IMR-90 (cell line): ENCODE results near the gene PAPSS1. TPM values are rescaled to one million over a fixed set of nuclear protein-coding genes. Genes with fewer than 3 reads are reported as not detected.
A peak's percentile ranks its signal among the peaks of the same experiment; 100 is the strongest.

ENCODE experiments used
- ATAC-seq: fragments of 200-7000 bp; cut with Tn5 transposase; 2 replicates; pipeline ENCODE4 v1.9.1; 2020; ENCODE audit warnings: low read depth, mild to moderate bottlenecking, moderate library complexity
- BruUV-seq: library from RNA; stranded (reverse); fragments of 400-500 nt; replicated peaks from 2 replicates; lab custom pipeline; 2021; lab: Mats Ljungman, UMichigan
- CTCF ChIA-PET: fragments of 300-600 bp; formaldehyde crosslinking; extraction: SDS; loops from one replicate; lab custom pipeline; 2021; ENCODE audit warnings: antibody characterized with exemption; lab: Yijun Ruan, JAX
- POLR2A ChIA-PET: fragments of 300-600 bp; sonication (Branson Sonifier 250); formaldehyde crosslinking; loops from one replicate; lab custom pipeline; 2022; ENCODE audit warnings: antibody characterized with exemption; ENCODE audit not compliant: unreplicated experiment; lab: Charles Lee
- DNase-seq: peaks from one replicate; pipeline ENCODE4 v3.0.0; 2013
- H2AFZ ChIP-seq: replicated peaks from 2 replicates; pipeline ENCODE3; 2013; ENCODE audit warnings: low read length, mild to moderate bottlenecking; ENCODE audit not compliant: poor library complexity
- H2AK5ac ChIP-seq: 2 replicates; pipeline ENCODE4 v1.6.1; 2013; ENCODE audit warnings: low read depth, low read length, inconsistent platforms
- H2AK9ac ChIP-seq: replicated peaks from 2 replicates; pipeline ENCODE3; 2013; ENCODE audit warnings: mild to moderate bottlenecking, low read depth, low read length, moderate library complexity; ENCODE audit not compliant: poor library complexity
- H2BK120ac ChIP-seq: 2 replicates; pipeline ENCODE4 v1.6.1; 2013; ENCODE audit warnings: low read depth, low read length, inconsistent platforms
- H2BK15ac ChIP-seq: 3 replicates; pipeline ENCODE4 v1.6.1; 2013; ENCODE audit warnings: low read depth, low read length, inconsistent platforms
- H2BK20ac ChIP-seq: 2 replicates; pipeline ENCODE4 v1.6.1; 2013; ENCODE audit warnings: low read depth, mild to moderate bottlenecking, inconsistent platforms, low read length, moderate library complexity
- H2BK5ac ChIP-seq: 2 replicates; pipeline ENCODE4 v1.6.1; 2013; ENCODE audit warnings: mild to moderate bottlenecking, low read depth, low read length, inconsistent platforms; ENCODE audit not compliant: poor library complexity, severe bottlenecking
- H3K14ac ChIP-seq: replicated peaks from 2 replicates; pipeline ENCODE4 v1.6.1; 2013; ENCODE audit warnings: low read depth, low read length, inconsistent platforms
- H3K18ac ChIP-seq: 2 replicates; pipeline ENCODE4 v1.6.1; 2013; ENCODE audit warnings: low read depth, low read length, control low read depth
- H3K23ac ChIP-seq: 2 replicates; pipeline ENCODE4 v1.6.1; 2013; ENCODE audit warnings: low read depth, low read length, inconsistent platforms
- H3K27ac ChIP-seq: 2 replicates; pipeline ENCODE4 v1.5.1; 2013; ENCODE audit warnings: mild to moderate bottlenecking, control low read depth, low read length; ENCODE audit not compliant: insufficient read depth
- H3K27me3 ChIP-seq: 2 replicates; pipeline ENCODE4 v1.6.1; 2013; ENCODE audit warnings: low read length; ENCODE audit not compliant: control insufficient read depth, insufficient read depth
- H3K36me3 ChIP-seq: 2 replicates; pipeline ENCODE4 v1.6.1; 2013; ENCODE audit warnings: low read length, mixed read lengths; ENCODE audit not compliant: control insufficient read depth, insufficient read depth
- H3K4ac ChIP-seq: 2 replicates; pipeline ENCODE4 v1.6.1; 2013; ENCODE audit warnings: low read depth, low read length, inconsistent platforms
- H3K4me1 ChIP-seq: 2 replicates; pipeline ENCODE4 v1.6.1; 2013; ENCODE audit warnings: low read length, mixed read lengths; ENCODE audit not compliant: control insufficient read depth, insufficient read depth
- H3K4me2 ChIP-seq: 2 replicates; pipeline ENCODE4 v1.6.1; 2013; ENCODE audit warnings: low read depth, mild to moderate bottlenecking, control low read depth, low read length, moderate library complexity
- H3K4me3 ChIP-seq: 2 replicates; pipeline ENCODE4 v1.5.1; 2013; ENCODE audit warnings: low read depth, mild to moderate bottlenecking, control low read depth, low read length, moderate library complexity; ENCODE audit not compliant: insufficient read depth
- H3K56ac ChIP-seq: 2 replicates; pipeline ENCODE4 v1.6.1; 2013; ENCODE audit warnings: low read length, inconsistent platforms; ENCODE audit not compliant: insufficient read depth; ENCODE audit errors: extremely low read depth
- H3K79me1 ChIP-seq, 2 experiments: 2 replicates each; pipeline ENCODE4 v1.6.1; 2013; ENCODE audit warnings: low read length in 2 of 2, inconsistent platforms in 1 of 2, low read depth in 1 of 2
- H3K9ac ChIP-seq: 2 replicates; pipeline ENCODE4 v1.6.1; 2013; ENCODE audit warnings: low read depth, low read length, control low read depth
- H3K9me1 ChIP-seq: 2 replicates; pipeline ENCODE4 v1.6.1; 2013; ENCODE audit warnings: low read length, inconsistent platforms; ENCODE audit not compliant: insufficient read depth
- H3K9me3 ChIP-seq: 2 replicates; pipeline ENCODE4 v1.6.1; 2013; ENCODE audit warnings: low read length; ENCODE audit not compliant: control insufficient read depth, insufficient read depth
- H4K20me1 ChIP-seq: 2 replicates; pipeline ENCODE4 v1.6.1; 2013; ENCODE audit warnings: low read length, inconsistent platforms; ENCODE audit not compliant: insufficient read depth
- H4K5ac ChIP-seq: 2 replicates; pipeline ENCODE4 v1.6.1; 2013; ENCODE audit warnings: mild to moderate bottlenecking, low read depth, low read length, control low read depth
- H4K8ac ChIP-seq, 2 experiments: 2 replicates each; pipeline ENCODE4 v1.6.1; 2013; ENCODE audit warnings: low read depth in 2 of 2, low read length in 2 of 2, control low read depth in 1 of 2, inconsistent platforms in 1 of 2
- H4K91ac ChIP-seq: 2 replicates; pipeline ENCODE4 v1.6.1; 2013; ENCODE audit warnings: low read depth, low read length, inconsistent platforms; ENCODE audit not compliant: insufficient read depth
- BHLHE40 ChIP-seq: fragments of 150-350 bp; IDR thresholded peaks from 2 replicates; pipeline ENCODE4 v1.6.1; 2016; ENCODE audit warnings: mild to moderate bottlenecking, low read depth, low read length
- CEBPB ChIP-seq: IDR thresholded peaks from 2 replicates; pipeline ENCODE4 v1.6.1; 2012; ENCODE audit warnings: low read depth, low read length, improper control_type of control experiment
- CHD1 ChIP-seq: IDR thresholded peaks from 2 replicates; pipeline ENCODE4 v1.6.1; 2012; ENCODE audit warnings: low read depth, low read length, improper control_type of control experiment
- ELK1 ChIP-seq: fragments of 150-350 bp; IDR thresholded peaks from 2 replicates; pipeline ENCODE4 v1.6.1; 2016; ENCODE audit warnings: low read depth, mild to moderate bottlenecking, low read length, moderate library complexity, borderline replicate concordance
- FOS ChIP-seq: fragments of 150-350 bp; IDR thresholded peaks from 2 replicates; pipeline ENCODE4 v1.6.1; 2016; ENCODE audit warnings: low read depth, low read length
- MAFK ChIP-seq: IDR thresholded peaks from 2 replicates; pipeline ENCODE4 v1.6.1; 2012; ENCODE audit warnings: low read depth, low read length, improper control_type of control experiment
- MAZ ChIP-seq: IDR thresholded peaks from 2 replicates; pipeline ENCODE4 v1.6.1; 2012; ENCODE audit warnings: low read depth, mild to moderate bottlenecking, low read length, improper control_type of control experiment, moderate library complexity, borderline replicate concordance
- MXI1 ChIP-seq: IDR thresholded peaks from 2 replicates; pipeline ENCODE4 v1.6.1; 2012; ENCODE audit warnings: low read depth, mild to moderate bottlenecking, low read length, moderate library complexity, borderline replicate concordance
- NFE2L2 ChIP-seq: fragments of 150-350 bp; IDR thresholded peaks from 2 replicates; pipeline ENCODE4 v1.6.1; 2016; ENCODE audit warnings: low read depth, mild to moderate bottlenecking, low read length
- POLR2A ChIP-seq: IDR thresholded peaks from 2 replicates; pipeline ENCODE4 v1.6.1; 2012; ENCODE audit warnings: mild to moderate bottlenecking, low read depth, low read length
- RAD21 ChIP-seq: IDR thresholded peaks from 2 replicates; pipeline ENCODE4 v1.6.1; 2012; ENCODE audit warnings: low read length, improper control_type of control experiment
- RCOR1 ChIP-seq: IDR thresholded peaks from 2 replicates; pipeline ENCODE4 v1.6.1; 2012; ENCODE audit warnings: mild to moderate bottlenecking, low read length, improper control_type of control experiment; ENCODE audit not compliant: insufficient replicate concordance
- RFX5 ChIP-seq: IDR thresholded peaks from 2 replicates; pipeline ENCODE4 v1.8.0; 2012; ENCODE audit warnings: low read depth, mild to moderate bottlenecking, low read length, moderate library complexity
- SMC3 ChIP-seq: fragments of 150-350 bp; IDR thresholded peaks from 2 replicates; pipeline ENCODE4 v1.6.1; 2016; ENCODE audit warnings: low read depth, mild to moderate bottlenecking, antibody characterized with exemption, low read length, moderate library complexity
- dilution Hi-C: fragments of 300-500 bp; cut with HindIII; formaldehyde crosslinking; loops from one replicate; pipeline ENCODE4 v1.14.3; 2018; ENCODE audit warnings: low sequenced_read_pairs; ENCODE audit not compliant: unreplicated experiment
- in situ Hi-C: fragments of 300-500 bp; cut with MboI; formaldehyde crosslinking; loops from 3 replicates; pipeline ENCODE4 v1.14.3; 2019; ENCODE audit warnings: low sequenced_read_pairs, inconsistent platforms, mixed read lengths
- intact Hi-C: fragments of 100-400 bp; cut with micrococcal nuclease; formaldehyde crosslinking; loops from 2 replicates; pipeline ENCODE4 v1.10.0; 2022
- polyA plus RNA-seq, 3 experiments: library from polyadenylated mRNA; depleted of rRNA; stranded (reverse); fragments of >200 nt; gene quantifications; 2 replicates each; pipeline ENCODE4 v1.2.3, GENCODE V29; 2012; ENCODE audit warnings: low replicate concordance in 1 of 3
- total RNA-seq: library from RNA; depleted of rRNA; stranded (reverse); fragments of >200 nt; gene quantifications from 2 replicates; pipeline ENCODE4 v1.2.3, GENCODE V29; 2012
- TF ChIP-seq, protein P1 (sequence below): conservative IDR thresholded peaks from 2 replicates; pipeline ENCODE4 v1.5.1; 2012; ENCODE audit warnings: mild to moderate bottlenecking, low read depth, low read length, improper control_type of control experiment
- TF ChIP-seq, protein P2 (sequence below): fragments of 150-350 bp; IDR thresholded peaks from 2 replicates; pipeline ENCODE4 v1.6.1; 2017; ENCODE audit warnings: mild to moderate bottlenecking, antibody characterized with exemption, low read length, low read depth

PAPSS1 gene
- total and polyA plus RNA-seq, 2 of the 4 experiments (the other 2 are of a cell fraction): 71.8 to 82.8 TPM

DNA sequence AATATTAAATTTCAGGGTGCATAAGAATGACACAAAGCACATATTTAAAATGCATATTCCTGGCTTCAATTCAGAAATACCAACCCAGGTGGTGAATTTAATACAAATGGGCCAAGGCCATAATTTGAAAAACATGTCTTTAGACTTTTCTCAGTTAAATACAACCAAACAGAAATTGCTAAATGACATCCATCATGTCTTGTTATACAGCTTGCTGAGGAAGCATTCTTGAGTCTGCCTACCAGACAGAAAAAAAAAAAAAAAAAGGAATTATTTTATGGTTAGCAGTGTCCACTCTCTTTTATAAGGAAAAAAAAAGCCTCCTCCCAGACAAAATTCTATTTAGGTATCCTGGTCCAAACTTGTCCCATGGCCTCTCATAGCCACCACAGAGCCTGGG, 119.1 kb downstream of the PAPSS1 start:
- H3K9me1 ChIP-seq: 0 out of 2 replicates have a peak, but pooled peaks cover 5% of the 10 kb centered on the region
- no peak overlapping the region for H3K27ac ChIP-seq
- ATAC-seq (no peak), DNase-seq (no peak)
- H4K91ac ChIP-seq: peak overlapping the region; percentile 31; the same call in 1 of the 2 replicates
- no peaks in the 10 kb centered on the region for H3K79me1 ChIP-seq
- no peaks in the 10 kb centered on the region for H4K20me1 ChIP-seq
- intact Hi-C loops (no loop called here), dilution Hi-C loops (no loop called here), in situ Hi-C loops (no loop called here)
- H3K56ac ChIP-seq: no peak overlapping the region
- peak overlapping the region; percentile 93 for H2BK120ac ChIP-seq
- no peaks in the 10 kb centered on the region for H3K27me3 ChIP-seq
- H2AFZ ChIP-seq: no peak overlapping the region
- H3K18ac ChIP-seq: peak overlapping the region; percentile 69
- no peaks in the 10 kb centered on the region for H3K9me3 ChIP-seq
- TF ChIP-seq, protein P1, sequence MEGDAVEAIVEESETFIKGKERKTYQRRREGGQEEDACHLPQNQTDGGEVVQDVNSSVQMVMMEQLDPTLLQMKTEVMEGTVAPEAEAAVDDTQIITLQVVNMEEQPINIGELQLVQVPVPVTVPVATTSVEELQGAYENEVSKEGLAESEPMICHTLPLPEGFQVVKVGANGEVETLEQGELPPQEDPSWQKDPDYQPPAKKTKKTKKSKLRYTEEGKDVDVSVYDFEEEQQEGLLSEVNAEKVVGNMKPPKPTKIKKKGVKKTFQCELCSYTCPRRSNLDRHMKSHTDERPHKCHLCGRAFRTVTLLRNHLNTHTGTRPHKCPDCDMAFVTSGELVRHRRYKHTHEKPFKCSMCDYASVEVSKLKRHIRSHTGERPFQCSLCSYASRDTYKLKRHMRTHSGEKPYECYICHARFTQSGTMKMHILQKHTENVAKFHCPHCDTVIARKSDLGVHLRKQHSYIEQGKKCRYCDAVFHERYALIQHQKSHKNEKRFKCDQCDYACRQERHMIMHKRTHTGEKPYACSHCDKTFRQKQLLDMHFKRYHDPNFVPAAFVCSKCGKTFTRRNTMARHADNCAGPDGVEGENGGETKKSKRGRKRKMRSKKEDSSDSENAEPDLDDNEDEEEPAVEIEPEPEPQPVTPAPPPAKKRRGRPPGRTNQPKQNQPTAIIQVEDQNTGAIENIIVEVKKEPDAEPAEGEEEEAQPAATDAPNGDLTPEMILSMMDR: no peak
- no peak for TF ChIP-seq CEBPB
- TF ChIP-seq MAZ: no peak
- TF ChIP-seq SMC3: no peak
- TF ChIP-seq POLR2A: no peak
- no peak for TF ChIP-seq CHD1
- no peak for TF ChIP-seq NFE2L2
- TF ChIP-seq FOS: no peak
- no peak for TF ChIP-seq RAD21
- TF ChIP-seq ELK1: no peak
- no peak for TF ChIP-seq MAFK
- TF ChIP-seq RCOR1: no peak
- TF ChIP-seq, protein P2, sequence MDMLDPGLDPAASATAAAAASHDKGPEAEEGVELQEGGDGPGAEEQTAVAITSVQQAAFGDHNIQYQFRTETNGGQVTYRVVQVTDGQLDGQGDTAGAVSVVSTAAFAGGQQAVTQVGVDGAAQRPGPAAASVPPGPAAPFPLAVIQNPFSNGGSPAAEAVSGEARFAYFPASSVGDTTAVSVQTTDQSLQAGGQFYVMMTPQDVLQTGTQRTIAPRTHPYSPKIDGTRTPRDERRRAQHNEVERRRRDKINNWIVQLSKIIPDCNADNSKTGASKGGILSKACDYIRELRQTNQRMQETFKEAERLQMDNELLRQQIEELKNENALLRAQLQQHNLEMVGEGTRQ: no peak
- no peak for TF ChIP-seq BHLHE40
- no peak for TF ChIP-seq RFX5
- no peak for TF ChIP-seq MXI1
- H3K36me3 ChIP-seq: no peaks in the 10 kb centered on the region
- BruUV-seq: no TSS peak
- H3K14ac ChIP-seq: 0 out of 2 replicates have a peak overlapping the region, but pooled peaks have one; percentile 27
- 0 out of 2 replicates have a peak overlapping the region, but pooled peaks have one; percentile 57 for H4K5ac ChIP-seq
- ChIA-PET CTCF (no interaction called here), POLR2A (no interaction called here)
- H3K4me3 ChIP-seq: no peak overlapping the region
- peaks cover 10% of the 10 kb centered on the region for H3K4me1 ChIP-seq
- H2BK5ac ChIP-seq: no peak overlapping the region
- H2BK15ac ChIP-seq: no peak overlapping the region
- H3K4ac ChIP-seq: peak overlapping the region; percentile 84
- no peak overlapping the region for H2AK9ac ChIP-seq
- no peak overlapping the region for H4K8ac ChIP-seq
- H3K23ac ChIP-seq: no peak overlapping the region
- H2AK5ac ChIP-seq: peak overlapping the region; percentile 49; the same call in 1 of the 2 replicates
- H3K4me2 ChIP-seq: no peak overlapping the region
- no peak overlapping the region for H3K9ac ChIP-seq
- H2BK20ac ChIP-seq: peak overlapping the region; percentile 88
